Measurements from ENCODE around the gene FEZ2.

The FEZ2 gene

DNA sequence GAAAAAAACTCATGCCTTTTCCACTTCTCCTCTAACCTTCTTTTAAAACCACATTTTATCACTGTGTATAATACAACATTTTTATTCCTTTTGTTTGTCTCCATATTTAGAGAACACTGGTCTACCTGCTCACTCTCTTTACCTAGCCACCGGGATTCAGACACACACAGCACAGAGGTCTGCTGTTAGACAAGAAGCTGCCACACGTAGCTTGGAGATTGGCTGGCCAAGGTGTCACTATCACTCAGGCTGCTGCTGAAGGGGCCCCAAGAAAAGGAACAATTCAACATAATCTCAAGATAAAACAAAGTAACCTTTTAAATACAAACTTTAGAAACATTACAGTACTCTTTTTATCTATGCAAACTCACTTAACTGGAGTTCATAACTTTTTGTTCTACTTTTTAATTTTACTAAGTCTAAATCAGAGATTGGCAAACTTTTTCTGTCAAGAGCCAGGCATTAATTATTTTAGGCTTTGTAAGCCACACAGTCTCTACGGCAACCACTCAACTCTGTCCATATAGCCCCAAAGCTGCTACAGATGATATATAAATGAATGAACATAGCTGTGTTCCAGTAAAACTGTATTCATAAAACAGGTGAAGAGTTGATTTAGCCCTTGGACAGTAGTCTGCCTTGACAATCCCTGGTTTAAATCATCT lies 25.8 kb downstream of the FEZ2 start:
- TF ChIP-seq CTCF (IDR thresholded peaks at IDR 0.05; ENCODE audit: low read depth, low read length, missing control alignments) = no peak
- no peak for DNase-seq (ENCODE audit: low read depth)
- H3K4me3 ChIP-seq (ENCODE audit: low read depth, low read length) = no peak overlapping the region

GRCh38 chr2:36570416-36570815 lies 27.6 kb downstream of the FEZ2 start:
- TF ChIP-seq CTCF (IDR thresholded peaks at IDR 0.05; ENCODE audit: low read depth, low read length, missing control alignments) = no peak

DNA sequence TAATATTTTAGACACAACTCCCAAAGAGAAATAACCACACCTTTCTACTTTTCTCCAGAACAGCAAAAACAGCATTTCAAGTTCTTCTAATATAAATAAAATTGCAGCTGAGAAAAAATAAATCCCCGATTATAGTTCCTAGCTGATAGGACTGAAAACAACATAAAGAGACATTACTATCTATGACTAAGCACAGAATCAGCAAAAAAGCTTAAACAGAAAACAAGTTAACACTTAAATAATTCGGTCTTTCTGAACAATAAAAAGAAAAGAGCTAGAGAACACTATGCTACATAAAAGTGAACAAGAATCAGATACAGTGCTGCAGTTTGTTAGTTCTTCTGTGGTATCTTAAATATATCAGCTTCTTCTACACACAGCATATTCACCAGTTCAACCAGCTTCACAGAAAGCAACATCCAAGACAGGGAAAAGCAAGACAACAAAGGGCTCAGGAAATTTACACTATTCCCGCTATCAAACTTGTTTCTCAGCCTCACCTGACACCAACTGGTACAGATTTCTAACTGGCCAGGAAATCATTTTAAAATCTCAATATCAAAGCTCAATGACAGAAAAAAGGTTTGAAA lies 28.6 kb downstream of the FEZ2 start:
- TF ChIP-seq CTCF (IDR thresholded peaks at IDR 0.05; ENCODE audit: low read depth, low read length, missing control alignments) = no peak

More at GRCh38 chr2:36570416-36570815, 27.6 kb downstream of the FEZ2 start:
- H3K4me3 ChIP-seq (ENCODE audit: low read depth, low read length) = no peak overlapping the region
- DNase-seq (ENCODE audit: low read depth) = no peak

DNA sequence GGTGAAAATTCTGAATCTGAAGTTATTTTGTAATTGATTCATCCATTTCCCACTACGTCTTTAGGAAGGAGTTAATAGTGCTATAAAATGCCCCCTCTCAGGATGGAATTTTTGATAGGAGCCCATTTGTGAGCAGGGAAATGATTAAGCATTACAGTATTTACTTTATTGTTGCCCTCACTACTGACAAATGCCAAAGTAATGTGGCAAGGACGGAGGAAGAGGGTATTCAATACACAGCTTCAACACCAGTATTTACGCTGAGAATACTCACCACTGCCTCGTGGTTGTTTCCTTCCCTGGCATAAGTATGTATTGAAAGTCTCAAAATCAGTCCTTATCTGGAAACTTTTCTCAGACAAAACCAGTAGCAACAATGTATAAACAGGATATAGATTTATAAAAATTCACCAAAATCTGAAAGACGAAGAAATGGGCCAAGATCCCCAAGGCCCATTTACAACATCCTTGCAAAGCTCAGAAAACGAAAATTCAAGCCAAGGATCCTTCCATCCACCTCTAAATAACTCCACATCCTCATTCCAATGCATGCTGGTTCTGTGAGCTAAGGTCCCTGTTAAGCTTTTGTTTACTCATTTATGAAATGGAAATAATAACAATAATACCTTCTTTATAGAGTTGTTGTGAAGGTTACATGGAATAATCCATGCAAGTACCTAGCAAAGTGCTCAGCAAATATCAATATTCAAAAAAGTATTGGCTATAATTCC lies 29.3 kb downstream of the FEZ2 start:
- no peak for TF ChIP-seq CTCF (IDR thresholded peaks at IDR 0.05; ENCODE audit: low read depth, low read length, missing control alignments)
- no peak overlapping the region for H3K4me3 ChIP-seq (ENCODE audit: low read depth, low read length)
- no peak for DNase-seq (ENCODE audit: low read depth)

More for the DNA sequence above, 28.6 kb downstream of the FEZ2 start:
- H3K4me3 ChIP-seq (ENCODE audit: low read depth, low read length) = no peak overlapping the region
- DNase-seq (ENCODE audit: low read depth) = no peak

DNA sequence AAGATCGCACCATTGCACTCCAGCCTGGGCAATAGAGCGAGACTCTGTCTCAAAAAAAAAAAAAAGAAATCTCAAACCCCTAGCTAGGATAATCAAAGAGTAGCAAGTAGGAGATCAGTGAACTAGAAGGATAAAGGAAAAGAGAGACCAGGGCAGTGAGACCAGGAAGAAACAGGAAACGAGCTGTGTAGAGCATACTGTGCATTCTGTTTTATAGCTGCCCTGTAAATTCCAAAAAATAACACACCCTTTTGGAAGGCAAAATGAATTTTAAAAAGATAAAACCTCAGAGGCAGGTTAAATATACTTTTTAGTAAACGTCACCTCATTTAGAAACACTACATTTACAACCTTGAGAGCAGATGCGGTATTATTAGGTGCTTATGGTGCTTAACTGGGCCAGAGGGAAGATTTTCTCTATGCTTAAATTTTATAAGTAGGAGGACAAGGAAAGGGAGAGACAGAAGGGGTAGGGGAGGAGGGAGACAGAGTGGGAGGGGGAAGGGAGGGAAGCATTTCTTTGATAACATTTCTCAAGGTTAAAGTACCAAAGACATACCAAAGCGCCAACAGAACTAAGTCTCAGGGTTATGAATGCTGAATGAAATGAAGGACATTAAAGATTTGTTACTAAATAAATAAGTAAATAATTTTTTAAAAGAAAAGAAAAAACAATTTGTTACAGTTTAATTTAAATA lies 30.1 kb downstream of the FEZ2 start:
- H3K4me3 ChIP-seq (ENCODE audit: low read depth, low read length) = no peak overlapping the region
- TF ChIP-seq CTCF (IDR thresholded peaks at IDR 0.05; ENCODE audit: low read depth, low read length, missing control alignments) = no peak
- no peak for DNase-seq (ENCODE audit: low read depth)

DNA sequence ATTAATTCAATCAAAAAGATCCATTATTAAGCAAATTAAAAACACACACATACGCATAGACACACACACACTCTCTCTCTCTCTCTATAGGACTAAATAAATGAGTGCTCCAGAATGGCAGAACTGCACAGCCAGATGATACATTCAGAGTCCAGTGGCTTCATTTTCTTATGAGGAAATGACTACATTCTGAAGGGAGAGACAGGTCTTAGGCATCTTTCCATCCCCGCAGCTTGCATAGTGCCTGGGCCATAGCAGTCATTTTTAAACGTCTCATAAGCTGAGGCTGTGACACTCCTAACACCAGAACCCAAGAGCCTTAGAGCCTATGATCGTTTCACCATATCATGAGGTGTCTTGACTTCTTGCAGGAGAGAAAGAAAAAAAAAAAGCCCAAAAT lies 31.1 kb downstream of the FEZ2 start:
- DNase-seq (ENCODE audit: low read depth) = no peak
- no peak overlapping the region for H3K4me3 ChIP-seq (ENCODE audit: low read depth, low read length)
- TF ChIP-seq CTCF (IDR thresholded peaks at IDR 0.05; ENCODE audit: low read depth, low read length, missing control alignments) = no peak

Measured in GM12864 (cell line).